Osteoblast (primary cell): ENCODE measurements around the gene DNAJB5. TPM values are rescaled to one million over a fixed set of nuclear protein-coding genes. Genes with fewer than 3 reads are reported as not detected.

Experiments used
- DNase-seq: peaks from one replicate; pipeline ENCODE4 v3.0.0; 2011; ENCODE audit warnings: low spot score, mixed read lengths; ENCODE audit not compliant: insufficient read length; ENCODE audit errors: missing footprints
- H2AFZ ChIP-seq: 2 replicates; pipeline ENCODE4 v1.6.0; 2011; ENCODE audit warnings: mild to moderate bottlenecking, low read length
- H3K27ac ChIP-seq: 2 replicates; pipeline ENCODE4 v1.5.1; 2011; ENCODE audit warnings: mild to moderate bottlenecking, low read depth, low read length, moderate library complexity
- H3K27me3 ChIP-seq: 2 replicates; pipeline ENCODE4 v1.6.0; 2012; ENCODE audit warnings: mild to moderate bottlenecking, control low read depth, inconsistent platforms, low read length, moderate library complexity; ENCODE audit not compliant: insufficient read depth
- H3K36me3 ChIP-seq: 2 replicates; pipeline ENCODE4 v1.5.1; 2011; ENCODE audit warnings: mild to moderate bottlenecking, low read length, control low read depth, moderate library complexity; ENCODE audit not compliant: insufficient read depth
- H3K4me1 ChIP-seq: 2 replicates; pipeline ENCODE4 v1.5.1; 2011; ENCODE audit warnings: mild to moderate bottlenecking, low read length, control low read depth, moderate library complexity; ENCODE audit not compliant: insufficient read depth
- H3K4me2 ChIP-seq: 2 replicates; pipeline ENCODE4 v1.6.0; 2011; ENCODE audit warnings: mild to moderate bottlenecking, low read length; ENCODE audit not compliant: insufficient read depth
- H3K4me3 ChIP-seq: fragments of 200-600 bp; sonication (generic); 3 replicates; pipeline ENCODE4 v1.5.1; 2012; ENCODE audit warnings: mild to moderate bottlenecking, low read length, inconsistent platforms; ENCODE audit not compliant: insufficient read depth
- H3K79me2 ChIP-seq: 2 replicates; pipeline ENCODE4 v1.6.0; 2012; ENCODE audit warnings: mild to moderate bottlenecking, low read length, control low read depth, inconsistent platforms; ENCODE audit not compliant: insufficient read depth
- H3K9me3 ChIP-seq: 2 replicates; pipeline ENCODE4 v1.5.1; 2011; ENCODE audit warnings: low read depth, low read length, control low read depth
- H4K20me1 ChIP-seq: 2 replicates; pipeline ENCODE4 v1.6.0; 2012; ENCODE audit warnings: mild to moderate bottlenecking, low read length, control low read depth; ENCODE audit not compliant: insufficient read depth
- total RNA-seq: library from RNA; depleted of rRNA; stranded (reverse); fragments of >200 nt; gene quantifications from 2 replicates; pipeline ENCODE4 v1.2.3, GENCODE V29; 2012
- TF ChIP-seq, protein P1 (sequence below): IDR thresholded peaks from 2 replicates; pipeline ENCODE4 v1.5.1; 2011; ENCODE audit warnings: mild to moderate bottlenecking, low read depth, low read length, moderate library complexity; ENCODE audit errors: extremely low read depth

Gene DNAJB5
- total RNA-seq, 1 donor: 12.7 TPM

DNA sequence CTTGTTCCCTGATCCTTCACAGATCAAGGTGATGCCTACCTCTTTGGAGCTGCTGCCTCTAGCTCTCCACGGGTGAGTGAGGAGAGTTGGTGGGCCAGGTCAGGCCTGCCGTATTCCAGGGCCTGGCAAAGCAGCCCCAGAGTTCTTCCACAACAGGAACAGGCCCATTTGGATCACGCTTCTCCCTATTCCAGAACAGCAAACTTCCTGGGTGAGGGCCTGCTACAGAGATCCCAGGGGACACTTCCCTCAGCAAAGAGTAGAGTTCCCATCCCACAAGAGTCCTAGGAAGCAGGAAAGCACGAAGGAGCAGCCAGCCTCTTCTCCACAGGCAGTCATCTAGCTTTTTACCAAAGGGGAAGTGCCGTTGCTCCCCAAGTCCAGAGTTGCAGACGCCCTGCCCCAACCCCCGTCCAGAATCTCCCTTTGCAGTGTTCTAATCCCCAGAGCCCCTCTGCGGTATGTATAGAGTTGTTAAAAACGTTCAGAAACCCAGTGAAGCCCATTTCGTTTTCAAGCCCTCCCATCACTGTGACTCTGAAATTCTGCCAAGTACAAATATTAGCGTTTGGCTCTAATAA lies 9.3 kb upstream of the DNAJB5 start:
- Histone ChIP-seq H4K20me1 (no peaks in the 10 kb centered on the region), H3K36me3 (no peaks in the 10 kb centered on the region), H3K9me3 (no peaks in the 10 kb centered on the region), H3K79me2 (no peaks in the 10 kb centered on the region), H3K4me1 (no peaks in the 10 kb centered on the region), H3K4me2 (no peak overlapping the region), H3K27me3 (peaks cover 18% of the 10 kb centered on the region), H2AFZ (no peak overlapping the region), H3K27ac (no peak overlapping the region), H3K4me3 (no peak overlapping the region)
- TF ChIP-seq, protein P1, sequence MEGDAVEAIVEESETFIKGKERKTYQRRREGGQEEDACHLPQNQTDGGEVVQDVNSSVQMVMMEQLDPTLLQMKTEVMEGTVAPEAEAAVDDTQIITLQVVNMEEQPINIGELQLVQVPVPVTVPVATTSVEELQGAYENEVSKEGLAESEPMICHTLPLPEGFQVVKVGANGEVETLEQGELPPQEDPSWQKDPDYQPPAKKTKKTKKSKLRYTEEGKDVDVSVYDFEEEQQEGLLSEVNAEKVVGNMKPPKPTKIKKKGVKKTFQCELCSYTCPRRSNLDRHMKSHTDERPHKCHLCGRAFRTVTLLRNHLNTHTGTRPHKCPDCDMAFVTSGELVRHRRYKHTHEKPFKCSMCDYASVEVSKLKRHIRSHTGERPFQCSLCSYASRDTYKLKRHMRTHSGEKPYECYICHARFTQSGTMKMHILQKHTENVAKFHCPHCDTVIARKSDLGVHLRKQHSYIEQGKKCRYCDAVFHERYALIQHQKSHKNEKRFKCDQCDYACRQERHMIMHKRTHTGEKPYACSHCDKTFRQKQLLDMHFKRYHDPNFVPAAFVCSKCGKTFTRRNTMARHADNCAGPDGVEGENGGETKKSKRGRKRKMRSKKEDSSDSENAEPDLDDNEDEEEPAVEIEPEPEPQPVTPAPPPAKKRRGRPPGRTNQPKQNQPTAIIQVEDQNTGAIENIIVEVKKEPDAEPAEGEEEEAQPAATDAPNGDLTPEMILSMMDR: no peak
- no peak for DNase-seq

DNA sequence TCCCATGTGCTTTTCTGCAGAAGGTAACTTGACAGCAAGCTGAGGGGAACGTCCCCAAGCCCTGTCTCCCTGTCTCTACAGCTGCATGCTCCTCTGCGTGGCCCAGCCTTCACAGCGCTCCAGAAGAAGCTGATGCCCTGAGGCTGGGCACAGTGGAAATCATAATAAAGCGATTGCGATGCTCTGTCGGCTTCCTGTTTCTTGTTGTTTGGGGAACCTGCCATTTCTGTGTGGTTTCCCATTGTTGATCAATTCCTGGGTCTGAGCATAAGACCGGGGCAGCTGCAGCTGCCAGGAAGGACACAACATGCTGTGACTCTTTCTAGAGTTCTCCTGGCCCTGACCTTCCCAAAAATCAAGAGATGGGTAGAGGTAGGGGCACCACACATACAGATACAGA lies 7.2 kb upstream of the DNAJB5 start:
- no peak overlapping the region for H2AFZ ChIP-seq
- DNase-seq: no peak
- H3K36me3 ChIP-seq: no peaks in the 10 kb centered on the region
- TF ChIP-seq, protein P1: no peak
- H3K4me3 ChIP-seq: no peak overlapping the region
- H4K20me1 ChIP-seq: no peaks in the 10 kb centered on the region
- no peaks in the 10 kb centered on the region for H3K9me3 ChIP-seq
- no peaks in the 10 kb centered on the region for H3K79me2 ChIP-seq
- no peak overlapping the region for H3K4me2 ChIP-seq
- H3K27me3 ChIP-seq: peaks cover 9% of the 10 kb centered on the region
- H3K4me1 ChIP-seq: no peaks in the 10 kb centered on the region
- no peak overlapping the region for H3K27ac ChIP-seq

DNA sequence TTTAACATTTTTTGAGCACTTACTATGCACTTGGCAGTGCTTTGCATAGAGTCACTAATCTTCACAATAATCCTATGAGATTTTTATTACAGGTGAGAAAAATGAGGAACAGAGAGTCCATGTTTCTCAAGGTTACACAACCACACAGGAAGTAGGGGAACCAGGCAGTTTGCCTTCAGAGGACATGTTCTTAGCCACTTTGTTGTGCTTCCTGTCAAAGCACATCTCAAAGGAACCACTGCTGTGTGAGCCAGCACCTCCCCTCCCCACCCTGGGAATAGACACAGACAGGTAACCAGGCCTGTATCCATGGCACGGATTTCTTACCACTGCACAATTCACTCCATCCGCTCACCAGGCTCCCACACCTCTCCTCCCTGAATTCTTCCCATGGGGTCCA lies 6.3 kb upstream of the DNAJB5 start:
- TF ChIP-seq, protein P1: no peak
- H3K36me3 ChIP-seq: no peaks in the 10 kb centered on the region
- no peak overlapping the region for H3K27ac ChIP-seq
- H3K79me2 ChIP-seq: no peaks in the 10 kb centered on the region
- H3K4me3 ChIP-seq: no peak overlapping the region
- no peaks in the 10 kb centered on the region for H3K4me1 ChIP-seq
- H4K20me1 ChIP-seq: no peaks in the 10 kb centered on the region
- no peak for DNase-seq
- H2AFZ ChIP-seq: no peak overlapping the region
- peaks cover 9% of the 10 kb centered on the region for H3K27me3 ChIP-seq
- no peak overlapping the region for H3K4me2 ChIP-seq
- no peaks in the 10 kb centered on the region for H3K9me3 ChIP-seq

DNA sequence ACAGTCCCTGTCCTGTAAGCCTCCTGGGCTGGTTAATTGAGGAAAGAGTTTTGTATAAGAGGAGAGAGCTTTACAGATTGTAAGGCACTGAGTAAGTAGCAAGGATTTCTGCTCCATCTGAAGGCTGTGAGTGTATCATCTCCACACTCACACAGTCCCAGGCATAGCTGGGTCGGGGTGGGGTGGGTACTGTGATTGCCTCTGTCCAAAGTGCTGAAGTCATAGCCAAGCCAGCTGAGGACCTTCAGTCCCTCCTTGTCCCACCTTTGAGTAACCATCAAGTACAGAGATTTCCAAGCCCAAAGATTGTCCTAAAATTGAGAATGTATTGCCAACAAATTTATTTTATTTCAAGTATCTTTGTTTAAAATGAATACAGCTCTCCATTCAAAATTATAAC lies 5.5 kb upstream of the DNAJB5 start:
- no peaks in the 10 kb centered on the region for H3K79me2 ChIP-seq
- H2AFZ ChIP-seq: no peak overlapping the region
- H3K27ac ChIP-seq: no peak overlapping the region
- no peak overlapping the region for H3K4me3 ChIP-seq
- no peaks in the 10 kb centered on the region for H4K20me1 ChIP-seq
- H3K4me1 ChIP-seq: peaks cover 6% of the 10 kb centered on the region
- no peak overlapping the region for H3K4me2 ChIP-seq
- TF ChIP-seq, protein P1: no peak
- no peaks in the 10 kb centered on the region for H3K9me3 ChIP-seq
- no peaks in the 10 kb centered on the region for H3K36me3 ChIP-seq
- DNase-seq: no peak
- peaks cover 9% of the 10 kb centered on the region for H3K27me3 ChIP-seq
